ENCODE results near the gene WDR18. TPM values are rescaled to one million over a fixed set of nuclear protein-coding genes. Genes with fewer than 3 reads are reported as not detected.

Gene WDR18
- total and polyA plus RNA-seq, 2 of the 8 experiments (the other 6 are each of a cell fraction or from before 2014, with no cell fraction given), result 87.7 to 177 TPM

DNA sequence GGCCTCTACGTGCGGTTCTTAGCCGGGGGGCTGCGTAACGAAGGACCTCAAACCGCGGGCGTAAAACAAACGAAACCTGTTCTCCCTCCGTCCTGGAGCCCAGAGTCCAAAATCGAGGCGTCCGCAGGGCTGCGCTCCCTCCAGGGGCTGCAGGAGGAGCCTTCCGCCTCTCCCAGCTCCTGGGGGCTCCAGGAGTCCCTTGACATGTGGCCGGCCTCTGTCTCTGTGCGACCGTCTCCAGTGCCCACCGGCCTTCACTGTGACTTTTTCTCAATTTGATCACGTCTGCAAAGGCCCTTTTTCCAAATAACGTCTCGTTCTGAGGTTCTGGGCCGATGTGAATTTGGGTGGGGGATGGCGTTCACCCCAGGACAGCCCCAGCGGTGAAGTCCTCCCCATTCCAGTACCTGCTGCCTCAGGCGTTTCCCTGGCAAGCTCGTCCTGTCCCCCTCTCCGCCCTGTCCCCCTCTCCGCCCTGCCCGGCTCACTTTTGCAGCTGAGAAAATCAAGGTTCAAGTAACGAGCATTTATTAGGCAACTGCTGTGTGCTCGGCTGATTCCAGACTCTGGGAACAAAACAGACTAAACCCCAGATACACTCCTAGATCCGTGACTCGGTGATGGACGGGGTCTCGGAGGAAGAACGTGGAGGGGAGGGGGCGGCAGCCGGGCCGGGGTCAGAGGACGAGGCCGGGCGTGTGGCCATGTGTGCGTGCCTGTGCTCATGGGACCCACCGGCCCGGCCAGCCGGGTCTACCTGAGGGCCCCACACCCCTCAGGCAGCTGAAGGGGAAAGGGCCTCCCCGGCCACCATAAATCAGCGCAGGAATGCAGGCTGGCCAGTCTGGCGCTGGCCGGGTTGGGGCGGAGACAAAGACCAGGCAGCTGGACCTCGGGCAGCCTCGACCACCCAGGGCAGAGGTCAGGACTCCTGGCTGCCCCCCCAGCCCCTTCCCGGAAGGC, 28.1 kb upstream of the WDR18 start:
- Histone ChIP-seq H2BK15ac (ENCODE audit: low read length) (0 out of 2 replicates have a peak overlapping the region, but pooled peaks have one; percentile 88), H3K18ac (ENCODE audit: extremely low read depth, low read length) (peak overlapping the region; percentile 83), H2AK5ac (ENCODE audit: low read depth, low read length) (0 out of 2 replicates have a peak overlapping the region, but pooled peaks have one; percentile 28), H2AFZ (ENCODE audit: low read length) (no peak overlapping the region), H3K23ac (ENCODE audit: insufficient read length) (no peak overlapping the region), H3K56ac (replicated peaks; ENCODE audit: insufficient read length, low read depth, low read length) (no peak overlapping the region), H3K4me3 (ENCODE audit: extremely low read depth in 1 of 4, insufficient read depth in 2 of 4, low read depth in 3 of 4, low read length in 4 of 4) (no peak overlapping the region), H3K9me3 (ENCODE audit: insufficient read depth in 2 of 2, low read depth in 1 of 2, low read length in 1 of 2) (no peaks in the 10 kb centered on the region), H2BK120ac (replicated peaks; ENCODE audit: low read depth, low read length) (peak overlapping the region; percentile 33), H3K36me3 (ENCODE audit: control insufficient read depth in 2 of 4, insufficient read depth in 4 of 4, low read length in 3 of 4) (no peaks in the 10 kb centered on the region), H4K91ac (replicated peaks; ENCODE audit: insufficient read length, low read length) (peak overlapping the region; percentile 87), H3K79me1 (ENCODE audit: low read depth, low read length) (peaks cover 11% of the 10 kb centered on the region), H4K20me1 (replicated peaks in 1 of 2; ENCODE audit: control insufficient read depth in 1 of 2, insufficient read depth in 2 of 2, low read length in 2 of 2) (peaks cover 0 to 1% of the 10 kb centered on the region in 2 experiments), H3K4me1 (replicated peaks in 1 of 4; ENCODE audit: control insufficient read depth in 3 of 4, insufficient read depth in 4 of 4, low read length in 3 of 4) (peaks cover 5 to 52% (median 28%) of the 10 kb centered on the region in 4 experiments), H3K23me2 (ENCODE audit: low read depth, low read length) (no peaks in the 10 kb centered on the region; the same call in 1 of the 2 replicates), H3K79me2 (ENCODE audit: control insufficient read depth in 1 of 2, insufficient read depth in 2 of 2, low read length in 2 of 2) (peaks cover 0 to 29% of the 10 kb centered on the region in 2 experiments; a peak in 1 of 4 replicates), H3K27me3 (replicated peaks in 1 of 4; ENCODE audit: control insufficient read depth in 3 of 4, extremely low read depth in 1 of 4, insufficient read depth in 3 of 4, low read length in 3 of 4) (no peaks in the 10 kb centered on the region), H2BK12ac (ENCODE audit: low read depth, low read length) (peak overlapping the region; percentile 75; the same call in 1 of the 2 replicates), H3K14ac (ENCODE audit: insufficient read length) (no peak overlapping the region), H4K5ac (ENCODE audit: insufficient read length, low read depth, low read length) (peak overlapping the region; percentile 36), H3K27ac (ENCODE audit: low read depth, low read length) (peak overlapping the region; percentile 51; the same call in 1 of the 2 replicates), H3K4me2 (ENCODE audit: insufficient read depth in 1 of 2, low read depth in 2 of 2, low read length in 2 of 2) (no peak overlapping the region; a peak in 1 of 4 replicates), H2BK5ac (ENCODE audit: low read depth, low read length) (peak overlapping the region; percentile 78), H3K4ac (replicated peaks; ENCODE audit: insufficient read length, low read depth, low read length) (no peak overlapping the region), H4K8ac (ENCODE audit: extremely low read depth, insufficient read depth, low read length) (peak overlapping the region; percentile 53), H3K9ac (replicated peaks in 1 of 4; ENCODE audit: extremely low read depth in 1 of 4, low read depth in 3 of 4, low read length in 3 of 4) (no peak overlapping the region; a peak in 1 of 7 replicates), H2BK20ac (ENCODE audit: low read length) (peak overlapping the region; percentile 48; the same call in 1 of the 2 replicates)
- 89% methylated on average over 46 of the region's 55 CpGs; no CpG with 5 or more reads in 1 of the 2 experiments for whole genome bisulfite sequencing, 2 experiments (ENCODE audit: extremely low coverage in 1 of 2, insufficient coverage in 1 of 2, insufficient read length in 1 of 2, insufficient replicate concordance in 2 of 2, low coverage in 1 of 2, low lambda C conversion rate in 2 of 2, missing lambda C conversion rate in 1 of 2)
- no peak for DNase-seq (ENCODE audit: low read depth in 1 of 2, low spot score in 2 of 2)
- TF ChIP-seq TEAD4 (IDR thresholded peaks at IDR 0.05; ENCODE audit: low read depth, low read length) (0 out of 2 replicates have a peak, but pooled peaks have one; percentile 44), GABPA (IDR thresholded peaks at IDR 0.05; ENCODE audit: borderline replicate concordance, insufficient read depth, low read length) (no peak)
- no peak for FAIRE-seq
- POLR2A ChIA-PET (ENCODE audit: partially characterized antibody), result interaction anchor here (0.6 to 2.3 kb wide), 11 partner anchors 9 to 93 kb away, joined by 3 to 10 read pairs (median 3); partner anchors contain the start of genes CNN2 and WDR18
- CTCF ChIA-PET (ENCODE audit: partially characterized antibody), result interaction anchor here (0.6 to 3.6 kb wide), 8 partner anchors 9 to 264 kb away, joined by 3 to 16 read pairs (median 3); no protein-coding TSS in a partner anchor

All from H1 (cell line).